T-helper 22 cell (primary cell): ENCODE data around the gene HOXB1.
"Not testable (repeated sequence)": the region's sequence is repeated elsewhere in the genome, so short reads cannot be mapped to it uniquely, and the experiment has no call there.

Experiments used
- DNase-seq: peaks from one replicate; pipeline ENCODE4 v3.0.0-alpha.2; 2020; ENCODE audit warnings: low read depth

The HOXB1 gene

DNA sequence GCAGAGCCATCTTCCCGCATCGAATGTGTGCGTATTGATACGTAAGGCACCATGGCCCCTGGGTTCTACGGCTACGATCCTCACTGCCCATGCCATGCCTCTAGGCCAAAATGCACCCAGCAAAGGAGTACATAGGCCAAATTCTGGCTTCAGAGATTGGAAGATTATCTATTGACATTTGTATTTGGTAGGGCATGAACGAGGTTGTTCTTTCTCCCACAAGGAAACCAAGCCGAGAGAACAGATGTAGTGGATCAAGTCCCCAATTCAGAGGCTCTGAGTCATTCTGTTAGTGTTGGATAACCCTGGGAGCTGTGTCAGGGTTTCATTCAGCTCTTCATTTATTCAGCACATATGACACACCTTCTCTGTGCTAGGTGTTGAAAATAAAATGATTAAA, 36.5 kb downstream of the HOXB1 start:
- no peak for DNase-seq

- peak; percentile 36 for DNase-seq
Observed at GRCh38 chr17:48492401-48493298, 38.2 kb downstream of the HOXB1 start.

- no peak for DNase-seq
Observed at GRCh38 chr17:48491527-48492273, 39.1 kb downstream of the HOXB1 start.

GRCh38 chr17:48490451-48490892, 40.3 kb downstream of the HOXB1 start:
- DNase-seq: no peak

DNA sequence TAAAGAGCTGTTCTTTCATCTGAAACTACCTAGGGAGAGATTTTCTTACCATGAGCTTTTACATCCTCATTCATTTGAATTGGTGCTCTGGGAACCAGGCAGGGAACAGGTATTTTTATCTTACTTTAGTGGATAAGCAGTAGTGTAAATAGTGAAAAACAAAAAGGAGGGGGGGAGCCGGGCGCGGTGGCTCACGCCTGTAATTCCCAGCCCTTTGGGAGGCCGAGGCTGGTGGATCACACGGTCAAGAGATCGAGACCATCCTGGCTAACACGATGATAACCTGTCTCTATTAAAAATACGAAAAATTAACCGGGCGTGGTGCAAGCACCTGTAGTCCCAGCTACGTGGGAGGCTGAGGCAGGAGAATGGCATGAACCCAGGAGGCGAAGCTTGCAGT, 41.0 kb downstream of the HOXB1 start:
- no peak for DNase-seq

DNA sequence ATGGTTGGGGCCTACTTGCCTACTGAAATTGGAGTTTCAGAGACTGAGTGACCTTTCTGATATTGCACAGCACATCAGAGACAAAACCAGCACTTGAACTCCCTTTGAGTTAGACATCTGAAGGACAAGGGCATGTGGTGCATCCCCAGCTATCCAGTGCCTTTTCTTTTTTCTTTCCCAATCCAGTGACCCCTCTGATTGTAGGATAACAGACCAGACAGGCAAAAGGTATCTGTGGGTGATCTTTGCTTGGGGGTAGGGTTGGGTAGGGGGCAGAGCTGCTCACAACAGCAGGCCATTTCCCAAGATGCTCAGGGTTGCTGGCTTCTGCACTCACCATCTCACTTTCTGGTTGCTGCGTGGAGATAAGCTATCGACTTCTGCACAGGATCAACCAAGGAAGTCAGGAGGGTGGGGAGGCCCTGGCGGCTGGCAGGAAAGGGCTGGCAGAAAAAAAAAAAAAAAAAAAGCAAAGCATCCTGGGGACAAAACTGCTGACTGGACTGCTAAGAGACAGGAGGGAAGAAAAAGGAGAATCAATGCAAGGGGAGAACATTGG, 42.2 kb downstream of the HOXB1 start:
- DNase-seq: no peak

DNA sequence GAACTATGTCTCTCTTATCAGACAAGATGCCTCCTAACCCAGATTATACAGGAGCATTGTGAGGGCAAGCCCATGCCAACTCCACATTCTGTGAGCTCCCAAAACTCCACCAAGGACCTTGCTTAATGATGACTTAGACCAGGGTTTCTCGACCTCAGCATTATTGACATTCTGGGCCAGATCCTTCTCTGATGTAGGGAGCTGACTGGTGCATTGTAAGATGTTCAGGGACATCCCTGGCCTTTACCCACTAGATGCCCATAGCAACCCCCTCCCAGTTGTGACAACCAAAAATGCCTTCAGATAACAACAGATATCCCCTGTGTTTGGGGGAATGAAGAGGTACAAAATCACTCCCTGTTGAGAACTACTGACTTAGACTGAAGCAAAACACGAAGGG, 43.6 kb downstream of the HOXB1 start:
- no peak for DNase-seq

- no peak for DNase-seq
Observed at GRCh38 chr17:48486557-48486956, 44.3 kb downstream of the HOXB1 start.

- DNase-seq: no peak
Observed at GRCh38 chr17:48484850-48485249, 46.0 kb downstream of the HOXB1 start.

GRCh38 chr17:48484256-48484655, 46.6 kb downstream of the HOXB1 start:
- DNase-seq: no peak

- no peak for DNase-seq
Observed at GRCh38 chr17:48483471-48484131, 47.2 kb downstream of the HOXB1 start.

DNA sequence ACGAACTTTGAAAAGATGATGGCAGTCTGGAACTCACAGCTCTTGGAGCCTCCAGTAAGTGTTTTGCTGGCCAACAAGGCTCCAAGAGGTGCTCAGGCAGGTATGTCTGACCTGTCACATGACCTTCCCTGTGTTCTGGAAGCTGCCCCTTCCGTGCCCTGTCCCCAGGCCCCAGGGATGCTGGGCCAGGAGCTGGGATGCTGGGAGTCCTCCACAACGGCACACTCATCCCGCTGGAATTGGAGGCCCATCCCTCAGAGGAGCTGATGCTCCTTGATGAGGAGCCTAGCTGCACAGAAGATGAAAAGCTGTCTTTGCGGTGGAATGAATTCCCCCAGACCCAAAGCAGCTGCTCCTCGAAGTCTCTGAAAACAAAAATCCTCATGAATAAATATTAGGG, 47.8 kb downstream of the HOXB1 start:
- DNase-seq: no peak

- DNase-seq: not testable (repeated sequence)
Observed at GRCh38 chr17:48482301-48482700, 48.5 kb downstream of the HOXB1 start.

DNA sequence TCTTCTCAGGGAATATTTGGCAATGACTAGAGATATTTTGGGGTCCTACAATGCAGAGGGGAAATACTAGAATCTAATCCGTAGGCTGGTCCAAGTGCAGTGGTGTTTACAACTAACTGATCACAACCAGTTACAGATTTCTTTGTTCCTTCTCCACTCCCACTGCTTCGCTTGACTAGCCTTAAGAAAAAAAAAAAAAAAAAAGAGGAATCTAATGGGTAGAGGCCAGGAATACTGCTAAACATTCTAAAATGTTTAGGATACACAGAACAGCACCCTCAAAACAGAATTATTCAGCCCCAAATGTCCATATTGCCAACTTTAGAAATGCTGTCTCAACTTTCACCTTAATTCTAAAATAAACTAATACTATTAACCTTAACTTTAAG, 51.8 kb downstream of the HOXB1 start:
- DNase-seq: no peak
